HepG2 (cell line): Measurements from ENCODE around the gene NT5DC1. TPM values are rescaled to one million over a fixed set of nuclear protein-coding genes. Genes with fewer than 3 reads are reported as not detected.

Experiments
- ATAC-seq: fragments of 200-7000 bp; cut with Tn5 transposase; 3 replicates; pipeline ENCODE4 v1.9.1; 2020; ENCODE audit warnings: mild to moderate bottlenecking, moderate library complexity
- BruUV-seq: library from RNA; stranded (reverse); fragments of 400-500 nt; replicated peaks from 2 replicates; lab custom pipeline; 2021; lab: Mats Ljungman, UMichigan
- CTCF ChIA-PET: fragments of 300-600 bp; formaldehyde crosslinking; extraction: SDS; loops from one replicate; lab custom pipeline; 2021; ENCODE audit warnings: low total read pairs, inconsistent platforms, low intra/inter-chr PET ratio; lab: Yijun Ruan, JAX
- POLR2A ChIA-PET: fragments of 350-600 bp; sonication (Branson Sonifier 250); formaldehyde crosslinking; loops from one replicate; lab custom pipeline; 2020; ENCODE audit warnings: antibody characterized with exemption, inconsistent platforms; lab: Yijun Ruan, JAX
- DNase-seq: peaks from one replicate; pipeline ENCODE4 v3.0.0-alpha.2; 2015; ENCODE audit warnings: low spot score
- FAIRE-seq: peaks from 3 replicates; lab custom pipeline; 2011; peaks lifted over from hg19 to GRCh38; lab: Jason Lieb, UNC
- H2AFZ ChIP-seq: one replicate; pipeline ENCODE4 v1.6.1; 2011; ENCODE audit warnings: low read length, inconsistent platforms
- H3K27ac ChIP-seq: fragments of 300-600 bp; 3 replicates; pipeline ENCODE4 v1.8.0; 2011; ENCODE audit warnings: mixed run types, mild to moderate bottlenecking, mixed read lengths, low read length, inconsistent platforms; ENCODE audit not compliant: insufficient read depth; ENCODE audit errors: extremely low read length
- H3K27me3 ChIP-seq, 2 experiments: fragments of 200-600 bp in 1 of 2; 2 replicates in 1 of 2; 3 replicates in 1 of 2; pipeline versions ENCODE4 v1.6.0 to v1.8.0; 2011; ENCODE audit warnings: low read length in 2 of 2, mild to moderate bottlenecking in 2 of 2, moderate library complexity in 2 of 2, inconsistent platforms in 1 of 2; ENCODE audit not compliant: insufficient read depth in 2 of 2, control insufficient read depth in 1 of 2
- H3K36me3 ChIP-seq, 2 experiments: fragments of 200-600 bp in 1 of 2; replicated peaks in 1 of 2; 2 replicates in 1 of 2; 3 replicates in 1 of 2; pipeline versions ENCODE4 v1.5.1 to v1.8.0; 2011; ENCODE audit warnings: low read length in 2 of 2, inconsistent platforms in 1 of 2; ENCODE audit not compliant: insufficient read depth in 2 of 2, control insufficient read depth in 1 of 2
- H3K4me1 ChIP-seq: 2 replicates; pipeline ENCODE4 v1.5.1; 2012; ENCODE audit warnings: low read length, inconsistent platforms; ENCODE audit not compliant: insufficient read depth
- H3K4me2 ChIP-seq: 2 replicates; pipeline ENCODE4 v1.6.0; 2011; ENCODE audit warnings: low read depth, low read length, inconsistent platforms
- H3K4me3 ChIP-seq, 3 experiments: fragments of 200-600 bp in 1 of 3; sonication (generic), shearing (Covaris generic) in 1 of 3; replicated peaks in 1 of 3; 2 replicates each; pipeline ENCODE4 v1.5.1; 2011 to 2016; ENCODE audit warnings: low read length in 3 of 3, inconsistent platforms in 2 of 3, low read depth in 2 of 3, mild to moderate bottlenecking in 2 of 3, control low read depth in 1 of 3, mixed read lengths in 1 of 3; ENCODE audit not compliant: insufficient read depth in 1 of 3
- H3K79me2 ChIP-seq: one replicate; pipeline ENCODE4 v1.6.1; 2011; ENCODE audit warnings: low read length, inconsistent platforms; ENCODE audit not compliant: insufficient read depth
- H3K9ac ChIP-seq: 2 replicates; pipeline ENCODE4 v1.6.0; 2011; ENCODE audit warnings: mild to moderate bottlenecking, low read depth, low read length, inconsistent platforms; ENCODE audit not compliant: insufficient read depth
- H3K9me3 ChIP-seq: 2 replicates; pipeline ENCODE4 v1.5.1; 2012; ENCODE audit warnings: mild to moderate bottlenecking, low read length
- H4K20me1 ChIP-seq: 2 replicates; pipeline ENCODE4 v1.6.0; 2011; ENCODE audit warnings: inconsistent platforms, mild to moderate bottlenecking, low read length, moderate library complexity; ENCODE audit not compliant: insufficient read depth
- ATAD3A ChIP-seq: sonication (generic); formaldehyde crosslinking; IDR thresholded peaks from 2 replicates; pipeline ENCODE4 v1.4.0; 2020; ENCODE audit warnings: missing genetic modification reagents
- ATF5 ChIP-seq: sonication (generic); formaldehyde crosslinking; IDR thresholded peaks from 2 replicates; pipeline ENCODE4 v1.4.0; 2020; ENCODE audit warnings: mild to moderate bottlenecking, low read depth, missing genetic modification reagents
- CBX2 ChIP-seq, 2 experiments: fragments of 200-600 bp in 1 of 2; sonication (generic); formaldehyde crosslinking in 1 of 2; IDR thresholded peaks; 2 replicates each; pipeline versions ENCODE4 v1.7.0 to v1.8.1; 2018 to 2022; ENCODE audit warnings: low read depth in 2 of 2, low read length in 1 of 2, mild to moderate bottlenecking in 1 of 2, missing genetic modification reagents in 1 of 2
- EP300 ChIP-seq, 3 experiments: sonication (generic) in 1 of 3; formaldehyde crosslinking in 1 of 3; IDR thresholded peaks; 2 replicates each; pipeline versions ENCODE4 v1.5.1 to v1.6.1; 2011 to 2020; ENCODE audit warnings: low read depth in 2 of 3, low read length in 2 of 3, borderline replicate concordance in 1 of 3, improper control_type of control experiment in 1 of 3, mild to moderate bottlenecking in 1 of 3, missing genetic modification reagents in 1 of 3, moderate library complexity in 1 of 3
- KAT7 ChIP-seq: IDR thresholded peaks from 2 replicates; pipeline ENCODE4 v1.6.1; 2018; ENCODE audit warnings: borderline replicate concordance, missing compliant biosample characterization
- LBX2 ChIP-seq: sonication (generic); formaldehyde crosslinking; IDR thresholded peaks from 2 replicates; pipeline ENCODE4 v1.5.0; 2020; ENCODE audit warnings: missing genetic modification reagents, mild to moderate bottlenecking, borderline replicate concordance
- MXD3 ChIP-seq: IDR thresholded peaks from 2 replicates; pipeline ENCODE4 v1.6.1; 2016; ENCODE audit warnings: mild to moderate bottlenecking, missing biosample characterization, missing genetic modification reagents
- NFYB ChIP-seq: sonication (generic); formaldehyde crosslinking; IDR thresholded peaks from 2 replicates; pipeline ENCODE4 v1.4.0; 2020; ENCODE audit warnings: missing genetic modification reagents
- RARA ChIP-seq: IDR thresholded peaks from 2 replicates; pipeline ENCODE4 v1.6.1; 2016; ENCODE audit warnings: missing genetic modification reagents, missing compliant biosample characterization
- SCMH1 ChIP-seq: sonication (generic); formaldehyde crosslinking; IDR thresholded peaks from 2 replicates; pipeline ENCODE4 v1.9.0; 2021; ENCODE audit warnings: missing genetic modification reagents, mild to moderate bottlenecking, borderline replicate concordance
- SNAI1 ChIP-seq: sonication (generic); formaldehyde crosslinking; IDR thresholded peaks from 2 replicates; pipeline ENCODE4 v1.5.0; 2020; ENCODE audit warnings: mild to moderate bottlenecking, missing genetic modification reagents, borderline replicate concordance
- TFDP2 ChIP-seq: sonication (generic); formaldehyde crosslinking; IDR thresholded peaks from 2 replicates; pipeline ENCODE4 v1.4.0; 2020; ENCODE audit warnings: missing genetic modification reagents
- ZNF138 ChIP-seq: sonication (generic); formaldehyde crosslinking; IDR thresholded peaks from 2 replicates; pipeline ENCODE4 v1.5.0; 2020; ENCODE audit warnings: mild to moderate bottlenecking, low read depth, missing genetic modification reagents
- ZNF446 ChIP-seq: sonication (generic); formaldehyde crosslinking; IDR thresholded peaks from 2 replicates; pipeline ENCODE4 v1.5.0; 2020; ENCODE audit warnings: mild to moderate bottlenecking, missing genetic modification reagents
- ZNF670 ChIP-seq: sonication (generic); formaldehyde crosslinking; IDR thresholded peaks from 2 replicates; pipeline ENCODE4 v1.8.0; 2022; ENCODE audit warnings: mild to moderate bottlenecking, missing genetic modification reagents, borderline replicate concordance
- WGBS: methylation state at CpG from one replicate; pipeline ENCODE4 v1.1.6; 2017; ENCODE audit warnings: low lambda C conversion rate; 5-methylcytosine and 5-hydroxymethylcytosine counted together
- in situ Hi-C: cut with HindIII; loops from 2 replicates; pipeline ENCODE4 v1.10.0; 2017; ENCODE audit warnings: low pct_unique_long_range_greater_than_20kb; ENCODE audit not compliant: extremely low pct_ligation_motif_present
- intact Hi-C: fragments of 100-400 bp; cut with micrococcal nuclease; formaldehyde crosslinking; loops from one replicate; pipeline ENCODE4 v1.10.0; 2022; ENCODE audit not compliant: unreplicated experiment
- polyA plus RNA-seq, 8 experiments: library from polyadenylated mRNA; depleted of rRNA in 3 of 8; stranded (reverse) in 7 of 8; unstranded in 1 of 8; fragments of >200 nt; fragmentation: Illumina TruSeq in 4 of 8; extraction: Trizol in 4 of 8; gene quantifications; 2 replicates each; pipeline versions ENCODE4 v1.2.1 to v1.2.3, GENCODE V29; 2011 to 2016; ENCODE audit warnings: low read depth in 4 of 8, missing spikeins in 1 of 8, mixed read lengths in 1 of 8; ENCODE audit not compliant: insufficient read depth in 1 of 8
- total RNA-seq, 5 experiments: library from RNA; depleted of rRNA; stranded (reverse); fragments of >200 nt; fragmentation: Illumina TruSeq; extraction: Trizol; gene quantifications; 2 replicates each; pipeline ENCODE4 v1.2.3, GENCODE V29; 2016; ENCODE audit warnings: low read depth in 1 of 5
- TF ChIP-seq, protein P1 (sequence below): sonication (generic); formaldehyde crosslinking; IDR thresholded peaks from 2 replicates; pipeline ENCODE4 v1.8.0; 2022; ENCODE audit warnings: mild to moderate bottlenecking, missing genetic modification reagents, borderline replicate concordance

Gene NT5DC1
- total and polyA plus RNA-seq, 2 of the 13 experiments (the other 11 are each of a cell fraction or from before 2014, with no cell fraction given): 27.0 to 56.1 TPM

- no peak for TF ChIP-seq TFDP2
- no peak for TF ChIP-seq ZNF138 (CRISPR knock-in tag)
- no peak for TF ChIP-seq ATAD3A
- TF ChIP-seq EP300 (IDR thresholded peaks at IDR 0.05; ENCODE audit: low read depth in 2 of 2, low read length in 2 of 2): no peak
- TF ChIP-seq EP300 (CRISPR knock-in tag; IDR thresholded peaks at IDR 0.05; ENCODE audit: borderline replicate concordance): no peak
- TF ChIP-seq ZNF446 (CRISPR knock-in tag): no peak
- no peak for TF ChIP-seq NFYB (CRISPR knock-in tag)
- no peak for TF ChIP-seq KAT7
- TF ChIP-seq SNAI1 (CRISPR knock-in tag): no peak
- no peak for TF ChIP-seq ATF5 (CRISPR knock-in tag)
- TF ChIP-seq ZNF670 (CRISPR knock-in tag): no peak
Measured at GRCh38 chr6:116214681-116215080, 114.0 kb downstream of the NT5DC1 start (continued).

DNA sequence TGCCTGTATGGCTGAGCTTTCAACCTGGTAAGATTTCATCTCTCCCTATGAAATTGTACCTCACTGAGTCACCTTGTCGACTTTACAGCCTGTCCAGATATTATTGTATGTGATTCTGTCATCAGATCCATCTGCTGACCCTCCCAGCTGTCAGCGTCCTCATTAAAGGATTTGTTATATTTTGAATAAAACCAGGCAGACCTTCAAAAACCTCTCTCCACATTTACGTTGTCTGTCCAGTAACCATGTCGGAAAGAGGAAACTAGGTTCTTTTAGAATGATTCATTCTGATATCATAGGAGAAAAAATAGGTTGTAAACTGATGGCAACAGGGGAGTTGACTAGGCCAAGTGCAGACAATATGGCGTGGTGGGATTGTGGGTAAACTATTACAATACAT, 114.8 kb downstream of the NT5DC1 start:
- in situ Hi-C loops: no loop called here
- H4K20me1 ChIP-seq: 0 out of 2 replicates have a peak, but pooled peaks cover 3% of the 10 kb centered on the region
- no peaks in the 10 kb centered on the region for H3K27me3 ChIP-seq
- no peak overlapping the region for H2AFZ ChIP-seq
- H3K4me1 ChIP-seq: peaks cover 11% of the 10 kb centered on the region
- ChIA-PET CTCF (no interaction called here), POLR2A (interaction anchor here (1.2 kb wide), 1 partner anchor 38 kb away, joined by 3 read pairs; the partner anchor contains the start of gene TSPYL4)
- H3K4me3 ChIP-seq: no peak overlapping the region
- peaks cover 0 to 1% of the 10 kb centered on the region in 2 experiments; a peak in 1 of 5 replicates for H3K36me3 ChIP-seq
- no peak for DNase-seq
- H3K4me2 ChIP-seq: no peak overlapping the region
- intact Hi-C loops: loop anchor here (10.0 kb wide), 1 partner anchor 101 kb away; no protein-coding TSS in a partner anchor
- no peak for FAIRE-seq
- H3K9me3 ChIP-seq: no peaks in the 10 kb centered on the region
- H3K27ac ChIP-seq: no peak overlapping the region
- H3K9ac ChIP-seq: no peak overlapping the region
- no peak for ATAC-seq
- no TSS peak for BruUV-seq
- H3K79me2 ChIP-seq: no peaks in the 10 kb centered on the region
- 90% methylated on average over 5 of the region's 5 CpGs for WGBS
- TF ChIP-seq MXD3: no peak
- no peak for TF ChIP-seq CBX2 (IDR thresholded peaks at IDR 0.05; ENCODE audit: low read depth, low read length)
- no peak for TF ChIP-seq CBX2 (CRISPR knock-in tag; IDR thresholded peaks at IDR 0.05; ENCODE audit: low read depth)
- TF ChIP-seq, protein P1, sequence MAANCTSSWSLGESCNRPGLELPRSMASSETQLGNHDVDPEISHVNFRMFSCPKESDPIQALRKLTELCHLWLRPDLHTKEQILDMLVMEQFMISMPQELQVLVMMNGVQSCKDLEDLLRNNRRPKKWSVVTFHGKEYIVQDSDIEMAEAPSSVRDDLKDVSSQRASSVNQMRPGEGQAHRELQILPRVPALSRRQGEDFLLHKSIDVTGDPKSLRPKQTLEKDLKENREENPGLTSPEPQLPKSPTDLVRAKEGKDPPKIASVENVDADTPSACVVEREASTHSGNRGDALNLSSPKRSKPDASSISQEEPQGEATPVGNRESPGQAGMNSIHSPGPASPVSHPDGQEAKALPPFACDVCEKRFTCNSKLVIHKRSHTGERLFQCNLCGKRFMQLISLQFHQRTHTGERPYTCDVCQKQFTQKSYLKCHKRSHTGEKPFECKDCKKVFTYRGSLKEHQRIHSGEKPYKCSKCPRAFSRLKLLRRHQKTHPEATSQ: no peak
- no peak for TF ChIP-seq SCMH1
- TF ChIP-seq RARA (CRISPR knock-in tag): no peak
- no peak for TF ChIP-seq LBX2 (CRISPR knock-in tag)
